HEK293 (cell line): ENCODE measurements around the gene RHOD.

Experiments
- CTCF ChIA-PET: fragments of 350-600 bp; formaldehyde crosslinking; extraction: SDS; loops from one replicate; lab custom pipeline; 2021; ENCODE audit warnings: antibody characterized with exemption; lab: Yijun Ruan, JAX
- POLR2A ChIA-PET: fragments of 300-600 bp; formaldehyde crosslinking; extraction: SDS; loops from one replicate; lab custom pipeline; 2020; ENCODE audit warnings: antibody characterized with exemption, inconsistent platforms; lab: Yijun Ruan, JAX
- H3K27ac ChIP-seq: fragments of 200-500 bp; sonication (Bioruptor generic); 2 replicates; pipeline ENCODE4 v1.5.1; 2014; ENCODE audit warnings: low read depth, low read length, control low read depth, inconsistent platforms; ENCODE audit errors: extremely low read depth
- H3K36me3 ChIP-seq, 2 experiments: fragments of 200-500 bp in 1 of 2; sonication (Bioruptor generic) in 1 of 2; 1 replicate in 1 of 2; 2 replicates in 1 of 2; pipeline ENCODE4 v1.5.1; 2014 to 2017; ENCODE audit warnings: inconsistent platforms in 2 of 2, low read length in 2 of 2; ENCODE audit not compliant: control insufficient read depth in 2 of 2, insufficient read depth in 1 of 2
- H3K4me1 ChIP-seq: fragments of 200-500 bp; sonication (Bioruptor generic); 2 replicates; pipeline ENCODE4 v1.5.1; 2014; ENCODE audit warnings: mild to moderate bottlenecking, low read length, inconsistent platforms; ENCODE audit not compliant: control insufficient read depth, insufficient read depth
- H3K4me3 ChIP-seq: 2 replicates; pipeline ENCODE4 v1.5.1; 2011; ENCODE audit warnings: low read depth, mild to moderate bottlenecking, control low read depth, low read length, moderate library complexity
- H3K9me3 ChIP-seq: fragments of 200-500 bp; sonication (Bioruptor generic); 2 replicates; pipeline ENCODE4 v1.5.1; 2014; ENCODE audit warnings: low read depth, low read length, inconsistent platforms; ENCODE audit not compliant: control insufficient read depth, insufficient read depth
- CTCF ChIP-seq: fragments of 450-650 bp; formaldehyde crosslinking; IDR thresholded peaks from 2 replicates; pipeline ENCODE4 v1.5.1; 2016; ENCODE audit warnings: missing biosample characterization, missing genetic modification characterization
- ELK4 ChIP-seq: IDR thresholded peaks from 2 replicates; pipeline ENCODE4 v1.6.1; 2011; ENCODE audit warnings: mild to moderate bottlenecking, low read depth, low read length, borderline replicate concordance
- FEZF1 ChIP-seq: fragments of 450-650 bp; formaldehyde crosslinking; IDR thresholded peaks from 2 replicates; pipeline ENCODE4 v1.5.1; 2016; ENCODE audit warnings: missing biosample characterization, missing genetic modification characterization
- HIC1 ChIP-seq: fragments of 450-650 bp; formaldehyde crosslinking; IDR thresholded peaks from 2 replicates; pipeline ENCODE4 v1.5.1; 2016; ENCODE audit warnings: missing biosample characterization, missing genetic modification characterization
- OVOL3 ChIP-seq: fragments of 450-650 bp; formaldehyde crosslinking; IDR thresholded peaks from 2 replicates; pipeline ENCODE4 v1.5.1; 2016; ENCODE audit warnings: missing biosample characterization, missing genetic modification characterization
- RBAK ChIP-seq: fragments of 450-650 bp; formaldehyde crosslinking; IDR thresholded peaks from 2 replicates; pipeline ENCODE4 v1.5.1; 2016; ENCODE audit warnings: missing biosample characterization, missing genetic modification characterization
- YY1 ChIP-seq: fragments of 450-650 bp; formaldehyde crosslinking; IDR thresholded peaks from 2 replicates; pipeline ENCODE4 v1.5.1; 2018; ENCODE audit warnings: missing biosample characterization, missing genetic modification characterization
- YY2 ChIP-seq: fragments of 450-650 bp; formaldehyde crosslinking; IDR thresholded peaks from 2 replicates; pipeline ENCODE4 v1.5.1; 2016; ENCODE audit warnings: missing biosample characterization, missing genetic modification characterization
- ZBTB21 ChIP-seq: fragments of 450-650 bp; formaldehyde crosslinking; IDR thresholded peaks from 2 replicates; pipeline ENCODE4 v1.5.1; 2017; ENCODE audit warnings: missing biosample characterization, missing genetic modification characterization
- ZFHX2 ChIP-seq: fragments of 450-650 bp; formaldehyde crosslinking; conservative IDR thresholded peaks from 2 replicates; pipeline ENCODE4 v1.5.1; 2016; ENCODE audit warnings: missing biosample characterization, missing genetic modification characterization
- ZFP37 ChIP-seq: fragments of 450-650 bp; formaldehyde crosslinking; IDR thresholded peaks from 2 replicates; pipeline ENCODE4 v1.5.1; 2016; ENCODE audit warnings: missing biosample characterization, missing genetic modification characterization
- ZNF146 ChIP-seq: fragments of 450-650 bp; formaldehyde crosslinking; IDR thresholded peaks from 2 replicates; pipeline ENCODE4 v1.5.1; 2016; ENCODE audit warnings: missing biosample characterization, missing genetic modification characterization
- ZNF311 ChIP-seq: fragments of 450-650 bp; formaldehyde crosslinking; IDR thresholded peaks from 2 replicates; pipeline ENCODE4 v1.5.1; 2017; ENCODE audit warnings: missing biosample characterization, missing genetic modification characterization, borderline replicate concordance
- ZNF366 ChIP-seq: fragments of 450-650 bp; formaldehyde crosslinking; conservative IDR thresholded peaks from 2 replicates; pipeline ENCODE4 v1.5.1; 2016; ENCODE audit warnings: missing biosample characterization, missing genetic modification characterization
- ZNF558 ChIP-seq: fragments of 450-650 bp; formaldehyde crosslinking; IDR thresholded peaks from 2 replicates; pipeline ENCODE4 v1.5.1; 2016; ENCODE audit warnings: missing biosample characterization, missing genetic modification characterization
- ZNF596 ChIP-seq: fragments of 450-650 bp; IDR thresholded peaks from 2 replicates; pipeline ENCODE4 v1.5.0; 2018; ENCODE audit warnings: missing biosample characterization, mild to moderate bottlenecking, missing genetic modification characterization, moderate library complexity
- ZNF629 ChIP-seq: fragments of 450-650 bp; formaldehyde crosslinking; IDR thresholded peaks from 2 replicates; pipeline ENCODE4 v1.5.1; 2017; ENCODE audit warnings: missing biosample characterization, missing genetic modification characterization
- ZNF843 ChIP-seq: fragments of 450-650 bp; formaldehyde crosslinking; IDR thresholded peaks from 2 replicates; pipeline ENCODE4 v1.5.1; 2016; ENCODE audit warnings: missing biosample characterization, missing genetic modification characterization
- ZSCAN5A ChIP-seq: fragments of 450-650 bp; formaldehyde crosslinking; IDR thresholded peaks from 2 replicates; pipeline ENCODE4 v1.5.1; 2016; ENCODE audit warnings: missing biosample characterization, missing genetic modification characterization

The RHOD gene

GRCh38 chr11:67071420-67072284 lies 15.0 kb downstream of the RHOD start:
- ChIA-PET CTCF (interaction anchor here (0.6 to 5.8 kb wide), 8 partner anchors 10 to 422 kb away, joined by 3 to 23 read pairs (median 3); partner anchors contain the start of gene RHOD), POLR2A (no interaction called here)
- TF ChIP-seq YY2 (tag by site-specific recombination), result no peak
- peak; percentile 34; the same call in 1 of the 2 replicates for TF ChIP-seq CTCF (tag by site-specific recombination)
- no peak overlapping the region for H3K27ac ChIP-seq
- H3K36me3 ChIP-seq, result no peaks in the 10 kb centered on the region
- no peaks in the 10 kb centered on the region for H3K4me1 ChIP-seq
- H3K9me3 ChIP-seq, result no peaks in the 10 kb centered on the region
- H3K4me3 ChIP-seq, result no peak overlapping the region

- CTCF ChIA-PET, result interaction anchor here (0.7 to 5.8 kb wide), 8 partner anchors 9 to 421 kb away, joined by 3 to 23 read pairs (median 3); partner anchors contain the start of gene RHOD
- no peaks in the 10 kb centered on the region for H3K36me3 ChIP-seq
- H3K27ac ChIP-seq, result no peak overlapping the region
- POLR2A ChIA-PET, result no interaction called here
- H3K4me3 ChIP-seq, result no peak overlapping the region
- H3K4me1 ChIP-seq, result no peaks in the 10 kb centered on the region
- H3K9me3 ChIP-seq, result no peaks in the 10 kb centered on the region
- no peak for TF ChIP-seq RBAK (tag by site-specific recombination)
- no peak for TF ChIP-seq ZFHX2 (tag by site-specific recombination)
- TF ChIP-seq ZNF146 (tag by site-specific recombination), result no peak
- no peak for TF ChIP-seq ELK4
- TF ChIP-seq ZSCAN5A (tag by site-specific recombination), result no peak
- TF ChIP-seq ZNF558 (tag by site-specific recombination), result no peak
These were observed 15.6 kb downstream of the RHOD start for GRCh38 chr11:67072295-67072694.

DNA sequence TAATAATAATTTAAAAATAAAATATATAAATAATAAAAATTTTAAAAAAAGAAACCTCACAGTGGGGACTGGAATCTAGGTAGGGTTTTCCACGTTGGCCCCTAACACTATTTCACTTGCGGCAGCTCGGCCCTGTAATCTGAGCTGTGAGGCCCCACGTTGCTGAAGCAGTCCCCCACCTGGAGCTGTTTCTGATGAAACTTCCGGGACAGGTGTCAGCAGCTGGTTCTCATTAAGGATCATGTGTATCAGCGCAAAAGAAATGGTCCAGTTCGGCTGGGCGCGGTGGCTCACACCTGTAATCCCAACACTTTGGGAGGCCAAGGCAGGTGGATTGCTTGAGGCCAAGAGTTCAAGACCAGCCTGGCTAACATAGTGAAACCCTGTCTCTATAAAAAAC lies 17.3 kb downstream of the RHOD start:
- Histone ChIP-seq H3K9me3 (no peaks in the 10 kb centered on the region), H3K4me3 (no peak overlapping the region), H3K27ac (no peak overlapping the region), H3K4me1 (no peaks in the 10 kb centered on the region), H3K36me3 (no peaks in the 10 kb centered on the region)
- ChIA-PET CTCF (interaction anchor here (0.6 to 5.8 kb wide), 8 partner anchors 7 to 191 kb away, joined by 3 to 23 read pairs (median 4); partner anchors contain the start of gene RHOD), POLR2A (interaction anchor here (0.7 to 1.3 kb wide), 2 partner anchors 19 to 395 kb away, joined by 3 to 7 read pairs; no protein-coding TSS in a partner anchor)
- TF ChIP-seq ZBTB21 (tag by site-specific recombination) (no peak), ZNF629 (tag by site-specific recombination) (no peak), FEZF1 (tag by site-specific recombination) (no peak), YY1 (tag by site-specific recombination) (no peak)

DNA sequence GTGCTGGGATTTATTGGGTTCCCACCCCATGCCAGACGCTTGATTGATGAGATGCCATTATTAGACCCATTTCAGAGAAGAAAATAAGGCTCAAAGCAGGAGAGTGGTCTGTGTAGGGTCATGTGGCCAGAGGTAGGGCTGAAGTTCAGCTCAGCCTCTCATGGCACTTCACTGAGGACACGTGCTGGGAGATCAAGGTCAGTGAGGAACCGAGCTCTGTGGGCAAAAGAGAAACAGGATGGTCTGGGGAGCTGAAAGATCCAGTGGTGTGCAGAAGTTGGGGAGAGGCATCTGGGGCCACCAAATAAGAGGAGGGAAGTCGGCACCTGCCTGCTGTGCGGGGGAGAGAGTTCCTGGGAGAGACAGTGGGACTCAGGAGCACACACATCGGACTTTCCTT lies 19.6 kb downstream of the RHOD start:
- no peaks in the 10 kb centered on the region for H3K4me1 ChIP-seq
- CTCF ChIA-PET, result interaction anchor here (0.7 to 5.8 kb wide), 2 partner anchors 22 to 101 kb away, joined by 4 to 23 read pairs; partner anchors contain the start of gene RHOD
- H3K9me3 ChIP-seq, result no peaks in the 10 kb centered on the region
- H3K27ac ChIP-seq, result no peak overlapping the region
- no peaks in the 10 kb centered on the region for H3K36me3 ChIP-seq
- POLR2A ChIA-PET, result no interaction called here
- no peak overlapping the region for H3K4me3 ChIP-seq
- TF ChIP-seq ZNF366 (tag by site-specific recombination) (no peak), ZNF843 (tag by site-specific recombination) (no peak), HIC1 (tag by site-specific recombination) (no peak), ZNF596 (tag by site-specific recombination) (no peak), ZNF311 (tag by site-specific recombination) (no peak), ZFP37 (no peak), OVOL3 (tag by site-specific recombination) (no peak)
